Measurements from ENCODE around the gene TAX1BP1.

The TAX1BP1 gene

DNA sequence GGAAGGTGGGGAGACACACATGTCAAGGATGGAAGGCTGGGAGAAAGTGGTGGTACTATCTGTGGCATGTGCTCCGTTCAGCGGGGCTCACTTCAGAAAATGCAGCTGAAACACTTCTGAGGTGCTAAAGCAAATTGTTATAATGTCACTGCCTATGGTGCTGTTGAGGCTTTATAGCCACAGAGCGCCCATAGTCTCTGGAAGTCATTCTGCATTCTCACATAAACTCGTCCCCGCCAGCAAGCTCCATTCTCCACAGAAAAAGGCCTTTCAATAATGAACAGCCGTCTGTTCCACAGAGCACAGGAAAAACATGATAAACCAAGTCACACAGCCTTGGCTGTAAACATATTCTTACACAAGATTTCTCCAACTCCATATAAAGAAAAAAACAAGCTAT is 131.9 kb downstream of the TAX1BP1 start:
- Mint-ChIP-seq H3K27ac (no peak overlapping the region), H3K27me3 (no peaks in the 10 kb centered on the region), H3K4me1 (ENCODE audit: low read depth in 2 of 2) (peaks cover 26 to 47% of the 10 kb centered on the region in 2 donors), H3K4me3 (no peak overlapping the region), H3K9me3 (peaks cover 0 to 3% of the 10 kb centered on the region in 2 donors), H3K36me3 (ENCODE audit: insufficient read depth) (peaks cover 6% of the 10 kb centered on the region)
- DNase-seq (no peak), ATAC-seq (replicated peaks) (no peak)

DNA sequence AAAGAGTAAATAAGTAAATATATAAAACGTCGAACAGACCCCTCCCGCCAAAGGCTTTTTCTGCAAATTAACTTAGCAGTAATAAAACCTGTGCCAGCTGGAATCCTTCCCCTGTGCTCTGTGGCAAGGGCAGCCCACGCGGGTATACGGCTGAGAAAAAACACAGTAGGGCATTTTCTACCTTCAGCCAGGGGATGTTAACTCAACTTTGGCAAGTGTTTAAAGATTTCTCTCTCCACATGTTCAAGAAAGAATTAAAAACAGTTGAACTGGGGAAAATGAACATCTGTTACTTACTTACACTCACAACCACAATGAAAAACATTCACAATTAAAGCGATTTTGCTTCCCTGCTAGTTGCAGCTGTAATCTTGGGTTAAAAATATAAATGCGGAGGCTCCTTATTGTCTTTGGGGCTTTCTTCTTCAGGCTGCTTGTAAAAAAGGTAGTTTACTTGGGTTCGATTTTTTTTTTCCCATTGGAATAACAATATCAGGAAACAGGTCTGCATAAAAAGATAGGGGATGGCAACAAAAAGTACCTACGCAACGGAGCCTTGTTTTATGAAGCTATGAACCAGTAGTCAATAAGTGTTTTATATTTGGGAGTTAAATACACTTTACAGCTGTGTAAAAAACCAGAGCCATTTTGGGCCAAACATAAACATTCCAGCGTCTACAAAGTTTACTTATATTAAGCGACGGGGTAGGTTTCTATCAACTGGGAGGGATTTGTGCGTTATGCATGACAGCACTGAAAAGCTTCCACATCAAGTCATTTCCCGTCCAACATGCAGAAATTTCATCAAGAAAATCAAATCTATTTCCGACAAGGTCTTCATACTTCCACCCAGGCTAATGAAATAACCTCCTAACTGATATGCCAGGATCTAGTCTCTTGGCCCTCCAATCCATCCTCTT is 132.7 kb downstream of the TAX1BP1 start:
- Mint-ChIP-seq H3K27me3 (no peaks in the 10 kb centered on the region), H3K4me1 (ENCODE audit: low read depth in 2 of 2) (peaks cover 23 to 42% of the 10 kb centered on the region in 2 donors), H3K27ac (no peak overlapping the region), H3K4me3 (no peak overlapping the region), H3K36me3 (ENCODE audit: insufficient read depth) (peaks cover 7% of the 10 kb centered on the region), H3K9me3 (peaks cover 0 to 3% of the 10 kb centered on the region in 2 donors)
- no peak for DNase-seq
- no peak for ATAC-seq (replicated peaks)

DNA sequence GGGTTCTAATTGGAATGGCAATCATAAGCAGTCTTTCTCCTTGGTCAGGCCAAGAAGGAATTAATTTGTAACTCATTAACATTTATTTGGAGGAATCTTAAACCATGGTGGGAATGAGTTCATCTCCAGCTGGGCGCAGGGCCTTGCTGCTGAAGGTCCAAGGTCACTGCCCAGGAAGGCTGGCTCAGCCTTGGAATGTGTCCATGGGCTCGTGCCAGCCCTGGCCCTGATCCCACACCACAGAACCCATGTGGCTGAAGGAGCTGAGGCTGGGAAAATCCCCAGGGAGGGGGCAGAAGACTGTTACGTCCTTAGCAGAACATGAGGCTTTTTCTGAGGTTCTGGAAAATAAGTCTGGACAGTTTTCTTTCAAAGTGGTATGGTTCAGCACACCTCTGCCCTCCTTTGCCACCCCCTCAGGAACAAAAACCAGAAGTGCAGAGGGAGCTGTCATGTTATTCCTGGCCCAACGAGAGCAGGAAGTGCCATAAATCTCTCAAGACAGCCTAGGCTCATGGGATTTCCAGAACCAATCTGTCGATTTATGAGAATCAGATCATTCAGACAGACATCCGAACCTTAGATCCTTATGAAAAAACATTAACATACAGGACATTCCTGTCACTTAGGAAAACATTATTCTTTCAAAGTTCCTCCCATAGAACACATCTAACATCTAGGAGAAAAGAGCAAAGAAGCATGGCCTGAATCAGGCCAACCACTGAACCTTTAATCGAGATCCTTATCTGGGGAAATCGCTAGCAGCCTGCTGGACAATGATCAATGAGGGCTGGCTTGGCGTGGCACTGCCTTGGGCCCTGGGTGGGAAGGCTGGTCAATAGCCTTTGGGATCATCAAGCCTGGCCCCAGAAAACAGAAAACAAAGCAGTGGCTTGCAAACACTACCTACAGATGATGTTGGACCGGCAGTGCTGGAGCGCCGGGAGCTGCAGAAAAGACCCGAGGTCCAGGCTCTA is 134.3 kb downstream of the TAX1BP1 start:
- no peak for ATAC-seq (replicated peaks)
- no peak for DNase-seq
- no peaks in the 10 kb centered on the region for H3K27me3 Mint-ChIP-seq
- peaks cover 8% of the 10 kb centered on the region for H3K36me3 Mint-ChIP-seq (ENCODE audit: insufficient read depth)
- H3K9me3 Mint-ChIP-seq, result no peaks in the 10 kb centered on the region
- H3K4me3 Mint-ChIP-seq, result no peak overlapping the region
- peaks cover 14 to 40% of the 10 kb centered on the region in 2 donors for H3K4me1 Mint-ChIP-seq (ENCODE audit: low read depth in 2 of 2)
- no peak overlapping the region for H3K27ac Mint-ChIP-seq

DNA sequence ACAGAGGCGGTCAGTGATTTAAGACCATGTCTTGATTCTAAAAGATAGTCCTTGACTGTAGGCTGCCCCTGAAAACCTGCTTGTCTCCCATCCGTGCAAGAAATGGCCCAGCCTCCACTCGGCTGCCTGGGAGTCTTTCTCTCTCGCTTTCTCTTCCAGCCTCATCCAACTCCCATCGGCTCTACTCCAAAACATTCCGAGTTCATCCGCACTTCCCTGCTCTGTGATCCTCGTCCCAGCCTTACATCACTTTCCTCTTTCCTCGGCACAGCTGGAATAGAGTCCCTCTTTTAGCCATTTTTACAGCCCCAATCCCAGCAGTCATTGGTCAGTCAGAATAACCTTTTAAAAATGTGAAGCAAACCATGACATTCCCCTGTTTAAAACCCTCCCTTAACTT is 135.1 kb downstream of the TAX1BP1 start:
- Mint-ChIP-seq H3K27me3 (no peaks in the 10 kb centered on the region), H3K4me3 (no peak overlapping the region)

DNA sequence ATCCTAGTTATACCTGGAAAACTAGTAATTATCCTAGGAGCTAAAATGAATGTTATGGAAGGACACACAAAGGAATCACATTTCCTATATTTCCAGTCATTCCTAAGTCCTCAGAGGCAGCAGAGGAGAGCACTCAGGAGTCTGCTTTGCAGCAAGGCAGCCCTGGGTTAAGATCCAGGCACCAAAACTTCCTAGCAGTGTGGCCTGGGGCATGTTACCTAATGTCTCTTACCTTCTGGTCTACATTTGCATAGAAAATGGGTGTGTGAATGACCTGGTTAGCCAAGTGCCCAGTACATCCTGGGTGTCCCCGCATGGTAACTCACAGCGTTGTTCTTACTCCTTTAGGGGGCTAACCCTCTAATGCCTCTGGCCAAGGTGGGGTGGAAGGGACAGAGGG is 135.9 kb downstream of the TAX1BP1 start:
- peaks cover 11 to 35% of the 10 kb centered on the region in 2 donors for H3K4me1 Mint-ChIP-seq (ENCODE audit: low read depth in 2 of 2)
- no peak for DNase-seq
- H3K27ac Mint-ChIP-seq, result peak overlapping the region in 1 of 2 donors; percentile 41
- H3K9me3 Mint-ChIP-seq, result no peaks in the 10 kb centered on the region
- no peak overlapping the region for H3K4me3 Mint-ChIP-seq
- no peak for ATAC-seq (replicated peaks)
- H3K36me3 Mint-ChIP-seq (ENCODE audit: insufficient read depth), result peaks cover 5% of the 10 kb centered on the region
- no peaks in the 10 kb centered on the region for H3K27me3 Mint-ChIP-seq

More for the DNA sequence above, 135.1 kb downstream of the TAX1BP1 start:
- peaks cover 14 to 35% of the 10 kb centered on the region in 2 donors for H3K4me1 Mint-ChIP-seq (ENCODE audit: low read depth in 2 of 2)
- peaks cover 8% of the 10 kb centered on the region for H3K36me3 Mint-ChIP-seq (ENCODE audit: insufficient read depth)
- H3K27ac Mint-ChIP-seq, result no peak overlapping the region
- ATAC-seq (replicated peaks) (no peak), DNase-seq (no peak)
- no peaks in the 10 kb centered on the region for H3K9me3 Mint-ChIP-seq

DNA sequence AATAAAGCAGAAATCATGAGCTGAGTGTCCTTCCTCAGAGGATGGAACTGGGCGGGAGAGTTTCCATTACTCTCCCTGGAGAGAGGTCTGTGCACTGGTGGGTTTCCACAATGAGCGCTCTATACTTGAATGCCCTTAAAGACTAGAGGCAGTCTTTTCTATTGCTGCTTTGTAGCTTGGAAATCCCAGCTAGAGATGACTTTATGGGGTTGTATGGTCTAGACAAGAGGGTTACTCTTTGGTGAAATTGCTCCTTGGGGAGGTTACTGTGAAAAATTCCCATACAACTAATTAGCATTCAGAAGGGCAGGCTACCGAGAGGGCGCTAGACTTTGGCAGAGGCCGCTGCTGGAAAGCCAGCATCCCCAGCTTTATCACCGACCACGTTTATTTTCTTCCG is 136.8 kb downstream of the TAX1BP1 start:
- Mint-ChIP-seq H3K4me1 (ENCODE audit: low read depth in 2 of 2) (peaks cover 11 to 30% of the 10 kb centered on the region in 2 donors), H3K27ac (peak overlapping the region in 1 of 2 donors; percentile 6), H3K36me3 (ENCODE audit: insufficient read depth) (peaks cover 5% of the 10 kb centered on the region), H3K9me3 (no peaks in the 10 kb centered on the region), H3K27me3 (no peaks in the 10 kb centered on the region), H3K4me3 (no peak overlapping the region)
- ATAC-seq (replicated peaks), result no peak
- no peak for DNase-seq

Data from effector memory CD8-positive, alpha-beta T cell (primary cell).